NCI-H2171 (cell line): Measurements from ENCODE around the gene FOXC1.

Source experiments
- DNase-seq: peaks from one replicate; lab custom pipeline; 2025; lab: John Stamatoyannopoulos, UW

The FOXC1 gene

DNA sequence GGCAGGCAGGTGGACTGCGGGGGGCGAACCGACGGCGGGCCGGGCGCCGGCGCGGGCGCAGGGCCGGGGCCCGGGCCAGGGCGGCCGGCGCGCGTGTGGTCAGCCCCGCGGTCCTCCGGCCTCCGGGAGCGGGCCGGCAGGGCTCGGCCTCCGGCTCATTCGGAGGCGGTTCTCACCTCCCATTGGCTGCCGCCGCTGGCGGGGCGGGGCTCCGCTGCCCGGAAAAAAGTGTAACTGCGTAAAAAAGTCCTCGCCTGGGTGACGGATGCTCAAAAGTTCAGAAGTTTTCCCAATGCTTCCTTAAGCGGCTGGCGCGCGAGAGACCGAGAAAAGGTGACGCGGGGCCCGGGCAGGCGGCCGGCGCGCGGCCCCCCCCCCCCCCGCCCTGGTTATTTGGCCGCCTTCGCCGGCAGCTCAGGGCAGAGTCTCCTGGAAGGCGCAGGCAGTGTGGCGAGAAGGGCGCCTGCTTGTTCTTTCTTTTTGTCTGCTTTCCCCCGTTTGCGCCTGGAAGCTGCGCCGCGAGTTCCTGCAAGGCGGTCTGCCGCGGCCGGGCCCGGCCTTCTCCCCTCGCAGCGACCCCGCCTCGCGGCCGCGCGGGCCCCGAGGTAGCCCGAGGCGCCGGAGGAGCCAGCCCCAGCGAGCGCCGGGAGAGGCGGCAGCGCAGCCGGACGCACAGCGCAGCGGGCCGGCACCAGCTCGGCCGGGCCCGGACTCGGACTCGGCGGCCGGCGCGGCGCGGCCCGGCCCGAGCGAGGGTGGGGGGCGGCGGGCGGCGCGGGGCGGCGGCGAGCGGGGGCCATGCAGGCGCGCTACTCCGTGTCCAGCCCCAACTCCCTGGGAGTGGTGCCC lies at the start of gene FOXC1:
Gene FOXC1 (plus strand): TSS at position 268 of the 849 bp plus-strand sequence. CDS start 531 bp downstream, at position 799.
- DNase-seq, result no peak

DNA sequence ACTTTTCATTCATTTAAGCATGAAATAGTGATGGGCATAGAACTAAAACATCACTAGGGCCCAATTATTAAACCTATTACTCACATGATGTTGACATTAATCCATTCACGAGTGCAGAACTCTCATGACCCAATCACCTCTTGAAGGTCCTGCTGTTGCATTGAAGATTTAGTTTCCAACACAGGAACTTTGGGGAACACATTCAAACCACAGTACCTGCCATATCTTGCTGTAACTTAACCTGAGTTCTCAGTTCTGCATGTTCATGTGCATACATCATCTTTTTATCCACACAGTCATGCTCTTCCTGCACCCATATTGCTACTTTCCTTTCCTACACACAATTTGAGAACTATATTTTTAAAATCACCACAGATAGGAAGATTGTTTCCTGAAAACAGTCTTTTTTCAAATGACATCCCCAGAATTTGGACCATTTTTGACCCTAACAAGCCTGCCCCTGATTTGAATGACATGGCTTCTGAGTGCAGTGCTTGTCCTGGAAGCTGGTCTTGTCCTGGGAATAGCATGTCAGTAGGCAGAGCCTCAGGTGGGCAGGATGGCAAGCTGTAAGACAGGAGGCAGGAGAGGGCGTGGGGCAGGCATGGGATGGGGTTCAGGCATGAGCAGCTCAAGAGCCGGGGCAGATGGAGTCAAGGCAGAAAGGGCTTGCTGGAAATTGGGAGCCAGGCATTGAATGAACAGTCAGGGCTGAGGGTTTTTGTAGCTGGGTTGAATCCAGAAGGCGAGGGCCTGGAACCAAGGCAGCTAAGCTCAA lies 49.2 kb upstream of the FOXC1 start:
- no peak for DNase-seq

DNA sequence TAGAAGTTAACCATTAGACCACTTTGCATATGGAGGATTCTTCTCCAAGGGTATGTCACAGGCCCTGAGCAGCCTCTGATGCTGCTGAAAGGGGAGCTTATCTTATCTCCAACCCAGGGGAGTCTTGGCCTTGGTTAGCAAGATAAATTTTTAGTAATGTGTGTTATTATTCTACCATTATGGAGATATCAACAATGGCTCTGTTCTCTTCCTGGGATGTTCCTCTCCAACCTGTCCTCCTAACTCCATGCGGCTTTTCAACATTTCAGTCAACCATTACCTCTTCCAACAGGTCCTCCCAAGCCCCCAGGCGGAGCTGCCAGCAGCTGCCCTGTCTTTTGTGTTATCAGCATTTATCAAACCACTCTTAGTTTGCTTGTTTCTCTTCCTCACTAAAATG lies 48.4 kb upstream of the FOXC1 start:
- no peak for DNase-seq

DNA sequence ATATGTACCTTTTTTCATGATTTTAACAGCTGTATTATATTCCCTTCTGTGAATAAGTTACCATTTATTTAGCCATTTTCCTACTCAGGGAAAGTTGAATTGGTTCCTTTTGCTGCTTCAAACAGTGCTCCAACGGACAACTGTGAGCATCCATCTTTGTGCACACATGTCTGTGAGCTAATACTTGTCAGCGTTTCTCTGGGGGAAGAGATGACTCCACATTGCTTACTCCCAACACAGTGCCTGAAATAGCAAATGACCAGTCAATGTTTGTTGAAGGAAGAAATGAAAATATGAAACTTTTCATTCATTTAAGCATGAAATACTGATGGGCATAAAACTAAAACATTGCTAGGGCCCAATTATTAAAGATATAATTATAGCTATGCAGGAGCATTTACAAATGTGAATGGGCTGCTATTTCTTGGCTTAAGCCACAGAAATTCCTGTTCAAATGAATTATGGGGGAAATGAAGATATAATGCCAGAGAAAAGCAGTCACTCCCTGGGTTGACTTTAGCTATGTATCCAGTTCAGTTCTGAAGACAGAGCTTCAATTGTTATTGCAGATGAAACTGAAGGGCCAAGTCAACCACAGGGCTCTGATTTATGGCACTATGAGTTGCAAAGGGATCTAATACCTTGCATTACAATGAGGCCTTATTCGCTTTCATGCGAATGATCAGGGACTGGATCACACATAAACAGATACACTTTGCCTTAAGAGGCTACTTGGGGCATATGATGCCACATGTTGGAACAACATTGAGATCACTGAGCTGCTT lies 47.4 kb upstream of the FOXC1 start:
- no peak for DNase-seq

DNA sequence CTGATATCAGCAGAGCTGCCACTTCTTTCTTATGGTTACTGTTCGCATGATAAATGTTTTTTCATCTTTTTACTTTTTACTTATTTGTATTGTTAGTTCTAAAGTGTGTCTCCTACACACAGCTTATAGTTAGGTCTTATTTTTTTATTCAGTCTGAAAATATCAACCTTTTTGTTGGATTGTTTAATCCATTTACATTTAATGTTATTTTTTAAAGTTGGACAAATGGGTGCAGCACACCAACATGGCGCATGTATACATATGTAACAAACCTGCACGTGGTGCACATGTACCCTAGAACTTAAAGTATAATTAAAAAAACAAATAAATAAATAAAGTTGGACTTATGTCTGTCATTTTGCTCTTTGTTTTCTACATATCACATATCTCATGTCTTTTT lies 40.3 kb upstream of the FOXC1 start:
- DNase-seq, result no peak

DNA sequence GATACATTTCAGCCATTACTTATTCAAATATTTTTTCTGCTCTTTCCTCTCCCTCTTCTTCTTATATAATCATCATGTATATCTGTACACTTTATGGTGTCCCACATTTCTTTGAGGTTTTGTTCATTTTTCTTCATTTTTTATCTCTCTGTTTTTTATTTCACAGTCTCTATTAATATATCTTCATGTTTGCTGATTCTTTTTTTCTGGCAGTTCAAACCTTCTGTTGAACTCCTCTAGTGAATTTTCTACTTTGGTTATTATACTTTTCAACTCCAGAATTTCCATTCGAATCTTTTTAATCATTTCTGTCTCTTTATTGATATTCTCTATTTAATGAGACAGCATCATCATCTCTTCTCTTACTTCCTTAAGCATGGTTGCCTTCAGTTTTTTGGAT lies 38.9 kb upstream of the FOXC1 start:
- DNase-seq, result no peak

GRCh38 chr6:1572892-1573291 lies 36.8 kb upstream of the FOXC1 start:
- DNase-seq, result no peak

DNA sequence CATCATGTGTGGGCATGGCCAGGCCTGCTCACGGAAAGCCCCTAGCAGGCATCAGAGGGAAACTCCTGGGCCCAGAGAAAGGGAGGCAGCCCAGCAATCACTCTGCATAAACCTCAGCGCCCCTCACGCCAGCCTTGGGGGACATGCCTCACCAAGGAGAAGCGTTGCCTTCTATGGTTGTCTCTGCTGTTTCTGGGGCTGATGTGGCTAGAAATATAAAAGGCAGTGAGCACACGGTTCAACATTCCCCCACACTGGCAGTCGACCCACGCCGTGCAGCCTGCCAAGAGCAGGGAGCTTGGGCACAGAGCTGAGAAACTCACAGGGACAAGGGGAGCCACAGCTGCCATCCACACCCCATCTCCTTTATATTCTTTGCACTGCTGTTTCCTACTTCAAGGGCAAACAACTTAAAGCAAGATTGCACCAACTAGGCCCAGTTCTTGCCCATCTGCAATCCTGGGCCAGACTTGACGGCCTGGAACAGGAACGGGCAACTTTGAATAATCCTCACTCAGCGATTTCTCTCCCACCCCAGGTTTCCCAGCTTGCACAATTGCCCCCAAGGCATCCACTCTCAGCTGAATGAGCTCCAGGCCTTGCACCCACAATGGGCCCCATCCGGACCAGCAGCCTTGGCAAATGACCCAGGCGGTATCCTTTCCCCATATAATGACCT lies 35.5 kb upstream of the FOXC1 start:
- no peak for DNase-seq

- DNase-seq, result no peak
Measured at GRCh38 chr6:1574890-1575209, 34.9 kb upstream of the FOXC1 start.

DNA sequence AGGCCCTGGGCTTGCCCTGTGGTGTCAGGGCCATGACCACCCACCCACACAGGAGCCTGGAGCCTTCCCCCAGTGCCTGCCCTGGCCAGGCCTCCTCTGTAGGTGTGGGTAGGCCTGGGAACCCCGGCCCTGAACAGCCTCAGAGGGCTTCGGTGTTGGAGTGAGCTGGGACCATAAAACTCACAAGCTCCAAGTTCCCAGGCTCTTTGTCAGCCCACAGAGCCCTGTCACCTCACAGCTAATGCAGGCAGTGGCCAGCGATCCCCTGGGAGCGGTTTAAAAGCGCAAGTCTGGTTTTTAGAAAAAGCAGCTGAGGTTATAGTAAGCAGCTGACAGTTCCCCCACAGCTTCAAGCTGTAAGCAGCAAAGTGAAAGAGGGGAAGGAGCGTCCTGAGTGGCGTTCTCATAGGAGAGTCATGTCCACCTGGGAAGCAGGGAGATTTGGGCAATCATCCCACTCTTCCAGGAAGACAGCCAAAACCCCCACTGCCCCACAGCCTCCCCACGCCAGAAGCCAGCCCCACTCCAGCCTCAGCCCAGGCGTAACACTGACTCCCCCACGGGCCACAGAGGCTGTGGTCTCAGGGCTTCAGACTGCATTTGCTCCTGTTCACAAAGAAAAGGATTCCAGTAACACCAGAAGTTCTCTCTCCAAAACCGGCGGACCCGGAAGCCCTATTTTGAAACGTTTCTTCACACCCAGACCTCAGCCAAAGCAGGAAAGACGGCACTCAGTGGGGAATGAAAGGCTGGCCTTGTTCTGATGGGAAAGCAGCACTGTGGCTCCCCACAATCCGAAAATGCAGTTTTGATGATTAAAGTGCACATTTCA lies 34.3 kb upstream of the FOXC1 start:
- DNase-seq, result no peak

DNA sequence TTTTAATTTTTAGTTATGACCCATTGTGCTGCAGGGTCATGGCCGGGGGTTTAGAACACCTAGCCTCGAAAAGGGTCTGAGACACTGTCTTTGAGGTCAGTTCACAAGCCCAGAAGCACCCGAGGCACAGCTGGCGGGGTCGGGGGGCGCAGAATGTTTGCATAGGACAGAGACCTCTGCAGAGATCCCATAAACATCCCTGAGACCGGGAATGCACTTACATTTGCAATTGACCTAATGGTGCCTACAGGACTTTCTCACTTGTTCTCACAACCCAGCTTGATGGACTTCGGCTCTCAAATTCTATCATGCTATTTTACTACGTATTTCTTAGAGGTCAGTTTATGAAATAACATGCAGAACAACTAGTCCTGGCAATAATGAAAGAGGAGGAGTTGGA lies 33.5 kb upstream of the FOXC1 start:
- no peak for DNase-seq

GRCh38 chr6:1576711-1577110 lies 33.0 kb upstream of the FOXC1 start:
- DNase-seq, result no peak

DNA sequence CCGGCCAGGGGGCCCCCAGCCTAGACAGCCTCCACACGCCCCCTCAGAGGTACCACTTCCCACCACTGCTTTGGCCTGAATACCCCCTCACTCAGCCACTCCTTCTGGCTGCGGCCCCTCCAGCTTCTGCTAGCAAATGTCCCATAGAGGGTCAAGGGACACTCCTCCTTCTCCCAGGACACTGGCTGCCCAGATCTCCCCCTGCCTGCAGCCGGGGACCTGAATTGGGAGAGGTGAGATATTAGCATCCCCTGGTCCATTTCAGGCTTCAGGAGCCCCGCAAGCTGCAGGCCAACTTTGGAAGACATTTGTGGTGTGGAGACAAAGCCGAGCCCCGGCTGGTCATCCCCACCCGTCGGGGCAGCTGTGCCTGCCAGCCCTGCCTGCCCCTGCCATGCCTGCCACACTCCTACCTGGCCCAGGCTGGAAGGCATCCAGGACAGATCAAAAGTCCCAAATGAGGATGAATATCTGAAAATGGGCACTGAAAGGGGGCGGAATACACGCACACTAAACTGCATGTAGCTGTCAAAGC lies 32.5 kb upstream of the FOXC1 start:
- DNase-seq, result no peak

DNA sequence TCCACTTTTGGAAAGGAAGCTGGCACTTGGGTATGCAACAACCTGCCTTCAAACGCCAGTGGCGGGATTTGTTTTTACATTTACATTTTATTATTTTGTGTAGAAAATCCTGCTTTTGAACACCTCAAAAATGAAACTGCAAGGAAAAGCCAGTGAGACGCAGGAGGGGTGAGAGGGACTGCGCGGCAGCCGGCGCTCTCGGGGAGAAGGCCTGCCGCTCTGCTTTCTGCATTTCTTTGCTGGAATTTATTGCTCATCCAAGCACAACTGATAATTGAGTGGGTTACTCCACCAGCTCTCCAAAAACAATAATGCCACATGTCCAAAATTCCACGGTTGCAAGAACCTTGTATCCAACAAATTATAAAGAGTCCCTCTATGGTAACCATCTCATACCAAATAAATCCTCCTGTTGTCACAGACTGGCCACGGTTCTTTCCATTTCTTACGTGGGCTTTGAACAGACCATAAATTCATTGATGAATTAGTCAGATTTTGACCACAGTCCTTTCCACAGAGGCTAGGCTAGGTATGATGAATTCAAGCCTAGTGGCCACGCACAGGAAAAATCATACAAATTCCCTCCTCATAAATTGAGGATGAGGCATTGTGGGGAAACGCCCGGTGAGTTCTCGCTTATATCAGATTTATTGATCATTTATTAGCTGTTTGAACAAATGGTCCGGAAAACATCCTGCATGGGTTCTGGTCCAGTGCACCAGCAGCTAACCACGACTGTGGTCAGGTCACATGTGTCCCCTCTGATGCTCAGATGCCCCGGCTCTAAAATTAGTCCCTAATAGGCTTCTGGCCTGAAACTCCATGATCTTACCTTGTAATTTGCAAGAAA lies 31.6 kb upstream of the FOXC1 start:
- DNase-seq, result no peak

DNA sequence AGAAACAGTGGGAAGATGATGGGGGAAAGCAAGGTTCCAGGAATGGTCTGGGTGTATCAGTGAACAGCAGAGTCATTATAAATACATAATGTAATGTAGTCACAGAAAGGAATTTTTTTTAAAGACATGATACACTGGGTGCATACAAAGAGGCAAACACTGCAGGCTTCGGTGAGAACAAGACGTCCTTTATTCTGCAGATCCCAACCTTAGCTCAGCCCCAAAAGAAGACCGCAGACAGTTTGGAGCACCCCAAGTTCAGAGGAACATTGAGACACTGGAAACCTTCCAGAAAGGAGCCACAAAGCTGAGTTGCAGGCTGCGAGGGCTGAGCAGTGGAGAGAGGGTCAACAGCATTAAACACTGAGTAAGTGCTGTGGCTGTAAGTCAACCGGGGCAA lies 30.6 kb upstream of the FOXC1 start:
- DNase-seq, result no peak

DNA sequence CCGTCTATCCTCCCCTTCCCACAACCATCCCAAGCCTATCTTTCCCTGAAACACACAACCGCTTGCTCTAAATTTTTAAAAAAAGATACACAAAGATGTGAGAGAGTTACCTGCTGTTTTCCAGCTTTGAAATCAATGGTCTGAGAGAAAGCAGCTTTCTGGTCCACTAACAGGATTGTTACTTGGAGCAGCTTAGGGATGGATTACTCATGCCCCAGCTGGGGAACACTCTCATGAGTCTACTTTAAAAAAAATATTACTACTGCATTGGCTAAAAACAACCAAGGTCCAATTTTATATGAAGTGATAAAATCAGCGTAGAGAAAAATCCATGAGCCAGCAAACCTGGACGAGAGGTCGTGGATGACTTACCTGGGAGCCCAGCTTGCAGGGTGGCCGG lies 29.6 kb upstream of the FOXC1 start:
- DNase-seq, result no peak

GRCh38 chr6:1580585-1580984 lies 29.1 kb upstream of the FOXC1 start:
- no peak for DNase-seq

DNA sequence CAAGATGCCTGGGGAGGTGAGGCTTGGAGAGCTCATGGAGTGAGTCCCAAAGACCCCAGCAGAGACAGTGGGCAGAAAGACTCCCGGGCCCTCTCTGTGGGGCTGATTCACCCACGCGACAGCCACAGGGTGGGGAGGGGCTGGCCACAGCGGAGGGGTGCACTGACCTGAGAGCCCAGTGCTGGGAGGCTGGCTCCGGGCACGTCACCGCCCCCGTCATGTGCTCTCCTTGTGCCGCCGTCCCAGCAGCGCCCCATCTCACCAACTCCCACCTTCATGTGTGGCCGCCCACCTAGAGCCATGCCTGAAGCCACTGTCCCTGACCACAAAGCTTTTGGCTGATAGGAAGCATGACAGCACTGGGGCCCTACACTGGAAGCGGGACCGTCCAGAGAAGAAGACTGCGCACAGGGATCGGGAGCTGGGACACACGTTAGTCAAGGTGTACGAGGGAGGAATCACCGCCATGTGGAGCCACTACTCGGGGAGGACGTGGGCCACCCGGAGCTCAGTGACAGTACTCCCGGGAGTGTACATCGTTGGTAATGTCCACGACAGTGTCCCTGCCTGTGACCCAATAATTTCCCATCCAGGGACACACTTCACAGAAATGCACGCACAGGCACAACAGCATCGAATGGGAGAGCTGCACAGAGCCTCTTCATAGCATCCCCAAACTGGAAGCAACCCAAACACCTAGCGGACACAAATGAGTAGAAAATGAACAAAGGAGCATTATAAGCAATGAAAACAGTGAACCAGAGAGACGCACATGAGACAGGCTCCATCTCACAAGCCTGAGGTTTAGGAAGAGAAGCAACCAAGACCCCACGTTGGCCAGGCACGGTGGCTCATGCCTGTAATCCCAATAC lies 28.4 kb upstream of the FOXC1 start:
- no peak for DNase-seq

DNA sequence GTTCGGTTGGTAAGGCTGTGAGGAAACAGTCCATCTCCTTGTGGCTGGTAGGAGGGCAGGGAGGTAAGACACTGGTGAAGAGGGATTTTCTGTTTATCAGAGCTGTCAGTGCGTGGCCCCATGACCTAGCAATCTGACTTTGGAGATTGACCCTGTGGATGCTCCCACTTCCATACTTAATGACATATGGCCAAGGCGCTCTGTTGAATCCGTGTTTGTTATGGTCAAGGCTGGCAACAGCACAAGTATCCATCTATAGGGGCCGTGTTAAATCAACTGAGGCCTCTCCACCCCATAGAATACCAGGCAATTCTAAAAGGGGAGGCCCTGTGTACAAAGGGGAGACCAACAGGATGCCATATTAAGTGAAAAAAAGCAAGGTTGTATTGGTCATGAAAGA lies 25.6 kb upstream of the FOXC1 start:
- no peak for DNase-seq
